CD4-positive, alpha-beta memory T cell (primary cell): ENCODE results near the gene CNTN4. TPM values are rescaled to one million over a fixed set of nuclear protein-coding genes. Genes with fewer than 3 reads are reported as not detected.
"Not testable (repeated sequence)": the region's sequence is repeated elsewhere in the genome, so short reads cannot be mapped to it uniquely, and the experiment has no call there.

Experiments
- CTCF ChIA-PET: fragments of 350-600 bp; sonication (Branson Sonifier 250); formaldehyde crosslinking; loops from one replicate; lab custom pipeline; 2021; ENCODE audit warnings: inconsistent platforms; ENCODE audit not compliant: partially characterized antibody; lab: Charles Lee
- POLR2A ChIA-PET: fragments of 350-600 bp; sonication (Branson Sonifier 250); formaldehyde crosslinking; loops from one replicate; lab custom pipeline; 2021; ENCODE audit not compliant: partially characterized antibody; lab: Charles Lee
- DNase-seq, 5 donors: peaks; one replicate each; pipeline versions ENCODE4 v3.0.0 to v3.0.0-alpha.2; 2020 to 2022; ENCODE audit warnings: mixed read lengths in 1 of 5
- H3K27ac ChIP-seq: one replicate; pipeline ENCODE4 v1.7.0; 2013; ENCODE audit warnings: low read depth, low read length
- H3K27me3 ChIP-seq: 2 replicates; pipeline ENCODE4 v1.7.0; 2013; ENCODE audit warnings: mild to moderate bottlenecking, low read length, moderate library complexity; ENCODE audit not compliant: insufficient read depth
- H3K36me3 ChIP-seq: 2 replicates; pipeline ENCODE4 v1.7.0; 2013; ENCODE audit warnings: mild to moderate bottlenecking, low read length, moderate library complexity; ENCODE audit not compliant: insufficient read depth
- H3K4me1 ChIP-seq: 2 replicates; pipeline ENCODE4 v1.7.0; 2013; ENCODE audit warnings: mild to moderate bottlenecking, low read length, moderate library complexity; ENCODE audit not compliant: insufficient read depth
- H3K4me3 ChIP-seq, 2 donors: one replicate each; pipeline ENCODE4 v1.7.0; 2013; ENCODE audit warnings: low read length in 2 of 2, mild to moderate bottlenecking in 1 of 2
- H3K9me3 ChIP-seq, 2 donors: one replicate each; pipeline ENCODE4 v1.7.0; 2013; ENCODE audit warnings: low read length in 2 of 2, control low read depth in 1 of 2; ENCODE audit not compliant: control insufficient read depth in 1 of 2
- H3K27ac Mint-ChIP-seq, 7 donors: one replicate each; pipeline ENCODE4 v1.8.0; 2020 to 2021; ENCODE audit warnings: mixed read lengths in 7 of 7, mild to moderate bottlenecking in 6 of 7, inconsistent platforms in 3 of 7, moderate library complexity in 3 of 7
- H3K27me3 Mint-ChIP-seq, 2 donors: one replicate each; pipeline ENCODE4 v1.8.0; 2020 to 2021; ENCODE audit warnings: mixed read lengths in 2 of 2
- H3K36me3 Mint-ChIP-seq, 2 donors: one replicate each; pipeline ENCODE4 v1.8.0; 2020 to 2021; ENCODE audit warnings: mixed read lengths in 2 of 2, inconsistent platforms in 1 of 2, mild to moderate bottlenecking in 1 of 2
- H3K4me1 Mint-ChIP-seq, 4 donors: one replicate each; pipeline ENCODE4 v1.8.0; 2020 to 2021; ENCODE audit warnings: mixed read lengths in 4 of 4, mild to moderate bottlenecking in 1 of 4
- H3K4me3 Mint-ChIP-seq, 8 donors: one replicate each; pipeline ENCODE4 v1.8.0; 2020 to 2021; ENCODE audit warnings: mixed read lengths in 8 of 8, mild to moderate bottlenecking in 7 of 8, moderate library complexity in 6 of 8, inconsistent platforms in 3 of 8
- H3K9me3 Mint-ChIP-seq, 8 donors: one replicate each; pipeline ENCODE4 v1.8.0; 2020 to 2021; ENCODE audit warnings: mixed read lengths in 8 of 8, mild to moderate bottlenecking in 5 of 8, inconsistent platforms in 3 of 8, moderate library complexity in 1 of 8
- intact Hi-C: fragments of 100-400 bp; cut with micrococcal nuclease; formaldehyde crosslinking; loops from one replicate; pipeline ENCODE4 v1.15.1; 2023
- polyA plus RNA-seq, 2 donors: library from polyadenylated mRNA; unstranded; fragments of 300-500 nt; fragmentation: Illumina TruSeq; gene quantifications; one replicate each; pipeline ENCODE4 v1.2.3, GENCODE V29; 2021
- total RNA-seq, 2 experiments: library from RNA; stranded (reverse); gene quantifications; one replicate each; pipeline ENCODE4 v1.2.3, GENCODE V29; 2021

Gene CNTN4
- total RNA-seq = not detected
- polyA plus RNA-seq = not detected

- Mint-ChIP-seq H3K9me3 (peaks cover 0 to 4% (median under 1%) of the 10 kb centered on the region in 8 donors), H3K27ac (no peak within 1 kb of the TSS), H3K4me3 (peak within 1 kb of the TSS in 6 of 8 donors; percentile 39 to 65 (median 56)), H3K36me3 (no peaks in the 10 kb centered on the region), H3K27me3 (peaks cover 31 to 35% of the 10 kb centered on the region in 2 donors), H3K4me1 (peaks cover 2 to 17% (median 6%) of the 10 kb centered on the region in 4 donors)
- Histone ChIP-seq H3K27ac (no peak within 1 kb of the TSS), H3K9me3 (no peaks in the 10 kb centered on the region), H3K4me1 (no peaks in the 10 kb centered on the region), H3K36me3 (no peaks in the 10 kb centered on the region), H3K27me3 (no peaks in the 10 kb centered on the region), H3K4me3 (no peak within 1 kb of the TSS)
- ChIA-PET CTCF (no interaction called here), POLR2A (no interaction called here)
- DNase-seq = no peak
- intact Hi-C loops = no loop called here
These were observed at the start of gene CNTN4 for GRCh38 chr3:2098398-2099027. CNTN4 (plus strand) TSS chr3:2098866.

- ChIA-PET POLR2A (no interaction called here), CTCF (no interaction called here)
- no peak overlapping the region for H3K27ac ChIP-seq
- Mint-ChIP-seq H3K27ac (no peak overlapping the region), H3K36me3 (no peaks in the 10 kb centered on the region), H3K4me3 (no peak overlapping the region), H3K9me3 (no peaks in the 10 kb centered on the region), H3K27me3 (no peaks in the 10 kb centered on the region), H3K4me1 (no peaks in the 10 kb centered on the region)
- no peak overlapping the region for H3K4me3 ChIP-seq
- intact Hi-C loops = no loop called here
- no peaks in the 10 kb centered on the region for H3K36me3 ChIP-seq
- no peaks in the 10 kb centered on the region for H3K9me3 ChIP-seq
- H3K4me1 ChIP-seq = no peaks in the 10 kb centered on the region
- no peaks in the 10 kb centered on the region for H3K27me3 ChIP-seq
- no peak for DNase-seq
These were observed 37.3 kb upstream of the CNTN4 start for GRCh38 chr3:2061360-2061759.

GRCh38 chr3:2071531-2071930, 27.1 kb upstream of the CNTN4 start:
- no peak overlapping the region for H3K27ac Mint-ChIP-seq
- ChIA-PET POLR2A (no interaction called here), CTCF (no interaction called here)
- Histone ChIP-seq H3K4me3 (no peak overlapping the region), H3K36me3 (no peaks in the 10 kb centered on the region), H3K27ac (no peak overlapping the region), H3K4me1 (no peaks in the 10 kb centered on the region), H3K27me3 (no peaks in the 10 kb centered on the region), H3K9me3 (no peaks in the 10 kb centered on the region)
- H3K4me1 Mint-ChIP-seq = no peaks in the 10 kb centered on the region
- no peak for DNase-seq
- H3K36me3 Mint-ChIP-seq = no peaks in the 10 kb centered on the region
- intact Hi-C loops = no loop called here
- H3K9me3 Mint-ChIP-seq = peaks cover 0 to 3% (median 0%) of the 10 kb centered on the region in 8 donors
- no peak overlapping the region for H3K4me3 Mint-ChIP-seq
- H3K27me3 Mint-ChIP-seq = no peaks in the 10 kb centered on the region

- no peak for DNase-seq
- no peaks in the 10 kb centered on the region for H3K9me3 ChIP-seq
- no peaks in the 10 kb centered on the region for H3K4me1 Mint-ChIP-seq
- no peak overlapping the region for H3K27ac ChIP-seq
- no peaks in the 10 kb centered on the region for H3K4me1 ChIP-seq
- POLR2A ChIA-PET = no interaction called here
- no peak overlapping the region for H3K27ac Mint-ChIP-seq
- no peaks in the 10 kb centered on the region for H3K36me3 ChIP-seq
- no peak overlapping the region for H3K4me3 Mint-ChIP-seq
- no peak overlapping the region for H3K4me3 ChIP-seq
- H3K9me3 Mint-ChIP-seq = peaks cover 0 to 11% (median 4%) of the 10 kb centered on the region in 8 donors
- H3K27me3 Mint-ChIP-seq = no peaks in the 10 kb centered on the region
- H3K27me3 ChIP-seq = no peaks in the 10 kb centered on the region
- no peaks in the 10 kb centered on the region for H3K36me3 Mint-ChIP-seq
- intact Hi-C loops = no loop called here
- CTCF ChIA-PET = no interaction called here
These were observed 19.8 kb upstream of the CNTN4 start for GRCh38 chr3:2078821-2079220.

GRCh38 chr3:2082871-2083480, 15.7 kb upstream of the CNTN4 start:
- Histone ChIP-seq H3K9me3 (no peaks in the 10 kb centered on the region), H3K36me3 (no peaks in the 10 kb centered on the region), H3K27me3 (no peaks in the 10 kb centered on the region), H3K27ac (no peak overlapping the region), H3K4me3 (no peak overlapping the region), H3K4me1 (no peaks in the 10 kb centered on the region)
- Mint-ChIP-seq H3K27me3 (no peaks in the 10 kb centered on the region), H3K4me1 (no peaks in the 10 kb centered on the region), H3K36me3 (no peaks in the 10 kb centered on the region), H3K9me3 (peaks cover 0 to 17% (median 10%) of the 10 kb centered on the region in 8 donors), H3K4me3 (no peak overlapping the region), H3K27ac (peak overlapping the region in 1 of 7 donors; percentile 28)
- ChIA-PET CTCF (no interaction called here), POLR2A (no interaction called here)
- DNase-seq = no peak
- intact Hi-C loops = no loop called here

GRCh38 chr3:2083558-2083957, 15.1 kb upstream of the CNTN4 start:
- H3K9me3 ChIP-seq, H3K27me3 ChIP-seq, CTCF ChIA-PET, H3K4me3 ChIP-seq, H3K4me1 Mint-ChIP-seq, H3K27ac Mint-ChIP-seq, H3K36me3 Mint-ChIP-seq, POLR2A ChIA-PET, H3K4me1 ChIP-seq, H3K27me3 Mint-ChIP-seq, H3K36me3 ChIP-seq, DNase-seq, H3K27ac ChIP-seq, H3K4me3 Mint-ChIP-seq, intact Hi-C loops: not testable (repeated sequence)
- H3K9me3 Mint-ChIP-seq = peaks cover 0 to 17% (median 10%) of the 10 kb centered on the region in 8 donors

- CTCF ChIA-PET = no interaction called here
- peaks cover 0 to 3% of the 10 kb centered on the region in 2 donors for H3K27me3 Mint-ChIP-seq
- no peaks in the 10 kb centered on the region for H3K4me1 ChIP-seq
These were observed 8.4 kb upstream of the CNTN4 start for GRCh38 chr3:2090095-2090911.

More at GRCh38 chr3:2090095-2090911, 8.4 kb upstream of the CNTN4 start:
- Histone ChIP-seq H3K36me3 (no peaks in the 10 kb centered on the region), H3K27ac (no peak overlapping the region), H3K9me3 (no peaks in the 10 kb centered on the region), H3K27me3 (no peaks in the 10 kb centered on the region), H3K4me3 (no peak overlapping the region)
- no peak for DNase-seq
- intact Hi-C loops = no loop called here
- Mint-ChIP-seq H3K36me3 (no peaks in the 10 kb centered on the region), H3K27ac (no peak overlapping the region), H3K4me3 (no peak overlapping the region), H3K4me1 (no peaks in the 10 kb centered on the region), H3K9me3 (peaks cover 0 to 7% (median 2%) of the 10 kb centered on the region in 8 donors)
- POLR2A ChIA-PET = no interaction called here
